ENCODE data around the gene RCC2. TPM values are rescaled to one million over a fixed set of nuclear protein-coding genes. Genes with fewer than 3 reads are reported as not detected.
A peak's percentile ranks its signal among the peaks of the same experiment; 100 is the strongest.

The RCC2 gene
- total and polyA plus RNA-seq, 2 of the 4 experiments (the other 2 are of a cell fraction), result 24.0 to 38.9 TPM

DNA sequence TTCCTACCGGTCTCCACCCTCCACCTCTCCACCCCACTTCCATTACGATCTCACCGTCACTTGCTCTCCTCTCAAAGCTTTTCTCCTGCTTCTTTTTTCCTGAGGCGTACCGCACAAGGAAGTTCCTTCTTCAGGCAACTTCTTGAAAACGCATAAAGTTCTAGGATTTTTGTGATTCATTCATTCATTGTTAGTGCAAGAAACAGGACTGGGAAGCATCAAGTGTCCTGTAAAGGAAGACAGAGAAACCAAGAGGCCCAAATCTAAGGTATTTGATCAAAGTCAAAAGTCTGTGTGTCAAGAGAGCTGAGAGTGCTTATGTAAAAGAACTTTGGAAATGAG is 1.3 kb upstream of the RCC2 start:
- in situ Hi-C loops (cut with MboI; ENCODE audit: low sequenced_read_pairs), result no loop called here
- Histone ChIP-seq H3K4me1 (ENCODE audit: control insufficient read depth, insufficient read depth, low read length) (peaks cover 22% of the 10 kb centered on the region), H3K23ac (ENCODE audit: low read depth, low read length) (peak overlapping the region; percentile 76), H3K4me2 (ENCODE audit: low read depth, low read length) (peak overlapping the region; percentile 79), H3K36me3 (ENCODE audit: control insufficient read depth, insufficient read depth, low read length) (peaks cover 2% of the 10 kb centered on the region; the same call in 1 of the 2 replicates), H3K79me1 (ENCODE audit: low read depth in 1 of 2, low read length in 2 of 2) (peaks cover 7 to 22% of the 10 kb centered on the region in 2 experiments), H4K8ac (ENCODE audit: low read depth in 2 of 2, low read length in 2 of 2) (peak overlapping the region; percentile 91 to 92; a peak in 3 of 4 replicates), H4K20me1 (ENCODE audit: insufficient read depth, low read length) (peaks cover 12% of the 10 kb centered on the region), H2BK120ac (ENCODE audit: low read depth, low read length) (0 out of 2 replicates have a peak overlapping the region, but pooled peaks have one; percentile 79), H3K14ac (replicated peaks; ENCODE audit: low read depth, low read length) (peak overlapping the region; percentile 30; the same call in 1 of the 2 replicates), H3K56ac (ENCODE audit: extremely low read depth, insufficient read depth, low read length) (0 out of 2 replicates have a peak overlapping the region, but pooled peaks have one; percentile 13), H2BK15ac (ENCODE audit: low read depth, low read length) (peak overlapping the region; percentile 46; the same call in 2 of the 3 replicates), H3K4ac (ENCODE audit: low read depth, low read length) (peak overlapping the region; percentile 89), H4K91ac (ENCODE audit: insufficient read depth, low read depth, low read length) (peak overlapping the region; percentile 71), H3K9ac (ENCODE audit: low read depth, low read length) (0 out of 2 replicates have a peak overlapping the region, but pooled peaks have one; percentile 90), H2BK20ac (ENCODE audit: low read depth, low read length) (no peak overlapping the region), H2AFZ (replicated peaks; ENCODE audit: low read length, poor library complexity) (peak overlapping the region; percentile 54), H3K9me3 (ENCODE audit: control insufficient read depth, insufficient read depth, low read length) (no peaks in the 10 kb centered on the region), H2BK5ac (ENCODE audit: low read depth, low read length, poor library complexity, severe bottlenecking) (no peak overlapping the region), H3K4me3 (ENCODE audit: insufficient read depth, low read depth, low read length) (no peak overlapping the region), H3K18ac (ENCODE audit: low read depth, low read length) (no peak overlapping the region), H4K5ac (ENCODE audit: low read depth, low read length) (peak overlapping the region; percentile 40; the same call in 1 of the 2 replicates), H2AK5ac (ENCODE audit: low read depth, low read length) (peak overlapping the region; percentile 73), H3K27ac (ENCODE audit: insufficient read depth, low read length) (no peak overlapping the region), H2AK9ac (replicated peaks; ENCODE audit: low read depth, low read length, poor library complexity) (peak overlapping the region; percentile 71), H3K27me3 (ENCODE audit: control insufficient read depth, insufficient read depth, low read length) (no peaks in the 10 kb centered on the region), H3K9me1 (ENCODE audit: insufficient read depth, low read length) (peaks cover 4% of the 10 kb centered on the region; the same call in 1 of the 2 replicates)
- DNase-seq (no peak), ATAC-seq (ENCODE audit: low read depth) (no peak)
- ChIA-PET CTCF (no interaction called here), POLR2A (ENCODE audit: unreplicated experiment) (interaction anchor here (0.5 kb wide), 1 partner anchor 1060 kb away, joined by 3 read pairs; no protein-coding TSS in a partner anchor)
- no TSS peak for BruUV-seq (replicated peaks)
- dilution Hi-C loops (cut with HindIII; ENCODE audit: low sequenced_read_pairs, unreplicated experiment), result no loop called here
- intact Hi-C loops (cut with micrococcal nuclease), result no loop called here
- TF ChIP-seq MXI1 (IDR thresholded peaks at IDR 0.05; ENCODE audit: borderline replicate concordance, low read depth, low read length) (no peak), POLR2A (IDR thresholded peaks at IDR 0.05; ENCODE audit: low read depth, low read length) (no peak), SMC3 (IDR thresholded peaks at IDR 0.05; ENCODE audit: low read depth, low read length) (no peak), BHLHE40 (IDR thresholded peaks at IDR 0.05; ENCODE audit: low read depth, low read length) (no peak), NFE2L2 (IDR thresholded peaks at IDR 0.05; ENCODE audit: low read depth, low read length) (no peak), MAZ (IDR thresholded peaks at IDR 0.05; ENCODE audit: borderline replicate concordance, low read depth, low read length) (no peak), RFX5 (IDR thresholded peaks at IDR 0.05; ENCODE audit: low read depth, low read length) (no peak), RAD21 (IDR thresholded peaks at IDR 0.05; ENCODE audit: low read length) (no peak), CEBPB (IDR thresholded peaks at IDR 0.05; ENCODE audit: low read depth, low read length) (no peak), FOS (IDR thresholded peaks at IDR 0.05; ENCODE audit: low read depth, low read length) (no peak), CHD1 (IDR thresholded peaks at IDR 0.05; ENCODE audit: low read depth, low read length) (no peak), MAFK (IDR thresholded peaks at IDR 0.05; ENCODE audit: low read depth, low read length) (no peak), RCOR1 (IDR thresholded peaks at IDR 0.05; ENCODE audit: insufficient replicate concordance, low read length) (no peak)
- TF ChIP-seq, protein P1, sequence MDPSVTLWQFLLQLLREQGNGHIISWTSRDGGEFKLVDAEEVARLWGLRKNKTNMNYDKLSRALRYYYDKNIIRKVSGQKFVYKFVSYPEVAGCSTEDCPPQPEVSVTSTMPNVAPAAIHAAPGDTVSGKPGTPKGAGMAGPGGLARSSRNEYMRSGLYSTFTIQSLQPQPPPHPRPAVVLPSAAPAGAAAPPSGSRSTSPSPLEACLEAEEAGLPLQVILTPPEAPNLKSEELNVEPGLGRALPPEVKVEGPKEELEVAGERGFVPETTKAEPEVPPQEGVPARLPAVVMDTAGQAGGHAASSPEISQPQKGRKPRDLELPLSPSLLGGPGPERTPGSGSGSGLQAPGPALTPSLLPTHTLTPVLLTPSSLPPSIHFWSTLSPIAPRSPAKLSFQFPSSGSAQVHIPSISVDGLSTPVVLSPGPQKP (IDR thresholded peaks at IDR 0.05; ENCODE audit: borderline replicate concordance, low read depth, low read length), result no peak
- TF ChIP-seq, protein P2, sequence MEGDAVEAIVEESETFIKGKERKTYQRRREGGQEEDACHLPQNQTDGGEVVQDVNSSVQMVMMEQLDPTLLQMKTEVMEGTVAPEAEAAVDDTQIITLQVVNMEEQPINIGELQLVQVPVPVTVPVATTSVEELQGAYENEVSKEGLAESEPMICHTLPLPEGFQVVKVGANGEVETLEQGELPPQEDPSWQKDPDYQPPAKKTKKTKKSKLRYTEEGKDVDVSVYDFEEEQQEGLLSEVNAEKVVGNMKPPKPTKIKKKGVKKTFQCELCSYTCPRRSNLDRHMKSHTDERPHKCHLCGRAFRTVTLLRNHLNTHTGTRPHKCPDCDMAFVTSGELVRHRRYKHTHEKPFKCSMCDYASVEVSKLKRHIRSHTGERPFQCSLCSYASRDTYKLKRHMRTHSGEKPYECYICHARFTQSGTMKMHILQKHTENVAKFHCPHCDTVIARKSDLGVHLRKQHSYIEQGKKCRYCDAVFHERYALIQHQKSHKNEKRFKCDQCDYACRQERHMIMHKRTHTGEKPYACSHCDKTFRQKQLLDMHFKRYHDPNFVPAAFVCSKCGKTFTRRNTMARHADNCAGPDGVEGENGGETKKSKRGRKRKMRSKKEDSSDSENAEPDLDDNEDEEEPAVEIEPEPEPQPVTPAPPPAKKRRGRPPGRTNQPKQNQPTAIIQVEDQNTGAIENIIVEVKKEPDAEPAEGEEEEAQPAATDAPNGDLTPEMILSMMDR (conservative IDR thresholded peaks at IDR 0.05; ENCODE audit: low read depth, low read length), result no peak
- TF ChIP-seq, protein P3, sequence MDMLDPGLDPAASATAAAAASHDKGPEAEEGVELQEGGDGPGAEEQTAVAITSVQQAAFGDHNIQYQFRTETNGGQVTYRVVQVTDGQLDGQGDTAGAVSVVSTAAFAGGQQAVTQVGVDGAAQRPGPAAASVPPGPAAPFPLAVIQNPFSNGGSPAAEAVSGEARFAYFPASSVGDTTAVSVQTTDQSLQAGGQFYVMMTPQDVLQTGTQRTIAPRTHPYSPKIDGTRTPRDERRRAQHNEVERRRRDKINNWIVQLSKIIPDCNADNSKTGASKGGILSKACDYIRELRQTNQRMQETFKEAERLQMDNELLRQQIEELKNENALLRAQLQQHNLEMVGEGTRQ (IDR thresholded peaks at IDR 0.05; ENCODE audit: low read depth, low read length), result no peak
- WGBS, 2 experiments (ENCODE audit: extremely low coverage in 2 of 2, insufficient read length in 1 of 2), result 71% methylated on average over 1 of the region's 6 CpGs; no CpG with 5 or more reads in 1 of the 2 experiments
